A549 (cell line): ENCODE measurements around the gene CNDP1. TPM values are rescaled to one million over a fixed set of nuclear protein-coding genes. Genes with fewer than 3 reads are reported as not detected.
A peak's percentile ranks its signal among the peaks of the same experiment; 100 is the strongest.

Source experiments
- ATAC-seq, 2 experiments: fragments of 200-7000 bp in 1 of 2; fragments of >200 bp in 1 of 2; cut with Nextera tagmentation in 1 of 2; cut with Tn5 transposase in 1 of 2; 3 replicates each; pipeline versions ENCODE4 v1.8.0 to v1.9.1; 2018 to 2020; ENCODE audit warnings: mild to moderate bottlenecking in 1 of 2, moderate library complexity in 1 of 2
- CTCF ChIA-PET: fragments of 300-600 bp; sonication (Branson Sonifier 250); formaldehyde crosslinking; extraction: SDS; loops from one replicate; lab custom pipeline; 2021; ENCODE audit warnings: antibody characterized with exemption, inconsistent platforms; lab: Yijun Ruan, JAX
- POLR2A ChIA-PET: fragments of 350-600 bp; formaldehyde crosslinking; extraction: SDS; loops from one replicate; lab custom pipeline; 2021; ENCODE audit warnings: antibody characterized with exemption, inconsistent platforms; lab: Yijun Ruan, JAX
- DNase-seq, 2 experiments: peaks; one replicate each; pipeline versions ENCODE4 v3.0.0 to v3.0.0-alpha.2; 2011 to 2016; ENCODE audit warnings: low read depth in 1 of 2, low spot score in 1 of 2
- FAIRE-seq: peaks from 2 replicates; lab custom pipeline; 2011; peaks lifted over from hg19 to GRCh38; lab: Jason Lieb, UNC
- H3K27ac ChIP-seq, 2 experiments: fragments of >200 bp; sonication (Bioruptor Twin); formaldehyde crosslinking; 3 replicates each; pipeline ENCODE4 v1.5.1; 2016 to 2017
- H3K4me1 ChIP-seq: fragments of >200 bp; sonication (Bioruptor Twin); formaldehyde crosslinking; 3 replicates; pipeline ENCODE4 v1.6.1; 2016
- H3K4me2 ChIP-seq: fragments of >200 bp; sonication (Bioruptor Twin); formaldehyde crosslinking; 3 replicates; pipeline ENCODE4 v1.6.1; 2016
- H3K4me3 ChIP-seq: fragments of >200 bp; sonication (Bioruptor Twin); formaldehyde crosslinking; 3 replicates; pipeline ENCODE4 v1.5.1; 2016
- H3K9me3 ChIP-seq: fragments of >200 bp; sonication (Bioruptor Twin); formaldehyde crosslinking; 3 replicates; pipeline ENCODE4 v1.6.1; 2016
- CBX2 ChIP-seq: fragments of 200-600 bp; sonication (generic); IDR thresholded peaks from 2 replicates; pipeline ENCODE4 v1.6.1; 2016; ENCODE audit warnings: low read depth, mild to moderate bottlenecking, borderline replicate concordance
- CEBPB ChIP-seq, 2 experiments: fragments of >200 bp in 1 of 2; sonication (Bioruptor Twin) in 1 of 2; formaldehyde crosslinking in 1 of 2; IDR thresholded peaks; 2 replicates each; pipeline ENCODE4 v1.6.1; 2012 to 2016
- CHD2 ChIP-seq: fragments of 150-350 bp; IDR thresholded peaks from 2 replicates; pipeline ENCODE4 v1.6.1; 2014; ENCODE audit warnings: low read length; ENCODE audit not compliant: partially characterized antibody
- EHMT2 ChIP-seq: fragments of 200-600 bp; sonication (generic); IDR thresholded peaks from 2 replicates; pipeline ENCODE4 v1.6.1; 2016; ENCODE audit warnings: antibody characterized with exemption, low read depth, mild to moderate bottlenecking, moderate library complexity
- GATA3 ChIP-seq: IDR thresholded peaks from 2 replicates; pipeline ENCODE4 v1.6.1; 2012; ENCODE audit warnings: borderline replicate concordance
- MAFK ChIP-seq: fragments of 450-650 bp; IDR thresholded peaks from 2 replicates; pipeline ENCODE4 v1.6.1; 2014; ENCODE audit not compliant: partially characterized antibody
- MYC ChIP-seq: IDR thresholded peaks from 2 replicates; pipeline ENCODE4 v1.6.1; 2012; ENCODE audit warnings: mild to moderate bottlenecking, inconsistent platforms, low read length, improper control_type of control experiment, borderline replicate concordance
- POLR2A ChIP-seq: IDR thresholded peaks from 2 replicates; pipeline ENCODE4 v1.6.1; 2012; ENCODE audit warnings: mild to moderate bottlenecking, low read length
- RAD21 ChIP-seq, 2 experiments: fragments of >200 bp in 1 of 2; sonication (Bioruptor Twin) in 1 of 2; formaldehyde crosslinking in 1 of 2; IDR thresholded peaks in 1 of 2; conservative IDR thresholded peaks in 1 of 2; 2 replicates in 1 of 2; 3 replicates in 1 of 2; pipeline ENCODE4 v1.6.1; 2012 to 2018; ENCODE audit warnings: inconsistent platforms in 1 of 2
- RFX5 ChIP-seq: fragments of 450-650 bp; IDR thresholded peaks from 2 replicates; pipeline ENCODE4 v1.7.1; 2014; ENCODE audit warnings: antibody characterized with exemption, mild to moderate bottlenecking, moderate library complexity
- SMC3 ChIP-seq: fragments of >200 bp; sonication (Bioruptor Twin); formaldehyde crosslinking; IDR thresholded peaks from 3 replicates; pipeline ENCODE4 v1.6.1; 2018; ENCODE audit warnings: inconsistent platforms
- ZC3H11A ChIP-seq: fragments of 450-650 bp; IDR thresholded peaks from 2 replicates; pipeline ENCODE4 v1.6.1; 2014; ENCODE audit warnings: antibody characterized with exemption, mild to moderate bottlenecking
- ZFP36 ChIP-seq: fragments of 450-650 bp; IDR thresholded peaks from 2 replicates; pipeline ENCODE4 v1.6.1; 2014; ENCODE audit warnings: borderline replicate concordance; ENCODE audit not compliant: partially characterized antibody
- WGBS: methylation state at CpG from one replicate; pipeline ENCODE4 v1.1.6; 2017; ENCODE audit errors: missing lambda C conversion rate; 5-methylcytosine and 5-hydroxymethylcytosine counted together
- polyA plus RNA-seq, 4 experiments: library from polyadenylated mRNA; depleted of rRNA in 3 of 4; stranded (reverse); fragments of >200 nt; fragmentation: RNase III in 1 of 4; extraction: RNeasy Plus Mini Kit Qiagen cat#74134 plus additional on column Dnase treatment in 1 of 4; gene quantifications; 2 replicates in 3 of 4; 3 replicates in 1 of 4; pipeline ENCODE4 v1.2.3, GENCODE V29; 2011 to 2017
- TF ChIP-seq, protein P1 (sequence below): fragments of 250-450 bp; sonication (Bioruptor Pico); IDR thresholded peaks from 2 replicates; pipeline ENCODE4 v1.5.0; 2020; ENCODE audit warnings: low read depth, mild to moderate bottlenecking, moderate library complexity
- TF ChIP-seq, protein P2 (sequence below): fragments of 250-450 bp; sonication (Bioruptor Pico); IDR thresholded peaks from 2 replicates; pipeline ENCODE4 v1.5.0; 2021; ENCODE audit warnings: mild to moderate bottlenecking, moderate library complexity, borderline replicate concordance
- TF ChIP-seq, protein P3 (sequence below): fragments of >200 bp; sonication (Bioruptor Twin); formaldehyde crosslinking; IDR thresholded peaks from 2 replicates; pipeline ENCODE4 v1.6.1; 2016
- TF ChIP-seq, protein P4 (sequence below): fragments of >200 bp; sonication (Bioruptor Twin); formaldehyde crosslinking; IDR thresholded peaks from 3 replicates; pipeline ENCODE4 v1.6.1; 2016
- TF ChIP-seq, protein P5 (sequence below): IDR thresholded peaks from 2 replicates; pipeline ENCODE4 v1.6.1; 2012
- TF ChIP-seq, protein P6 (sequence below): IDR thresholded peaks from 2 replicates; pipeline ENCODE4 v1.6.1; 2012
- TF ChIP-seq, protein P7 (sequence below): fragments of >200 bp; sonication (Bioruptor Twin); formaldehyde crosslinking; IDR thresholded peaks from 3 replicates; pipeline ENCODE4 v1.5.1; 2016
- TF ChIP-seq, protein P8 (sequence below): fragments of 200-600 bp; sonication (generic); IDR thresholded peaks from 2 replicates; pipeline ENCODE4 v1.6.1; 2016; ENCODE audit warnings: antibody characterized with exemption, mild to moderate bottlenecking, moderate library complexity

CNDP1 gene
- polyA plus RNA-seq, 2 of the 4 experiments (the other 2 are of a cell fraction) = 0.16 TPM; not detected in 1

DNA sequence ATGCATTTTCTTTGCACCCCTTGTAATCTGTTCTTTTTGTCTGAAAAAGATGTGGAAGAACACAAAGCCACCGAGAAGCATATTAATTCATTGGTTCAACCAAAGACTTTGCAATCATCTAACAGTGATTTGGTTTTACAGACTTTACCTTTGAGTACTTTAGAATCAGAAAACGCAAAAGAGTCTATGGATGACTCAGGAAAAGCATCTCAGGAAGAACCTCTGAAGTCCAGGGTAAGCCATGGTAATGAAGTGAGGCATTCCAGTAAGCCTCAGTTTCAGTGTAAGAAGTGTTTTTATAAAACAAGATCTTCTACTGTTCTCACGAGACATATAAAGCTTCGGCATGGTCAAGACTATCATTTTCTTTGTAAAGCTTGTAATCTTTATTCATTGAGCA lies 98.6 kb downstream of the CNDP1 start:
- no peak for DNase-seq
- POLR2A ChIA-PET = no interaction called here
- H3K4me1 ChIP-seq = no peaks in the 10 kb centered on the region
- H3K27ac ChIP-seq = no peak overlapping the region
- TF ChIP-seq, protein P1, sequence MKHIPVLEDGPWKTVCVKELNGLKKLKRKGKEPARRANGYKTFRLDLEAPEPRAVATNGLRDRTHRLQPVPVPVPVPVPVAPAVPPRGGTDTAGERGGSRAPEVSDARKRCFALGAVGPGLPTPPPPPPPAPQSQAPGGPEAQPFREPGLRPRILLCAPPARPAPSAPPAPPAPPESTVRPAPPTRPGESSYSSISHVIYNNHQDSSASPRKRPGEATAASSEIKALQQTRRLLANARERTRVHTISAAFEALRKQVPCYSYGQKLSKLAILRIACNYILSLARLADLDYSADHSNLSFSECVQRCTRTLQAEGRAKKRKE (CRISPR knock-in tag) = no peak
- TF ChIP-seq, protein P2, sequence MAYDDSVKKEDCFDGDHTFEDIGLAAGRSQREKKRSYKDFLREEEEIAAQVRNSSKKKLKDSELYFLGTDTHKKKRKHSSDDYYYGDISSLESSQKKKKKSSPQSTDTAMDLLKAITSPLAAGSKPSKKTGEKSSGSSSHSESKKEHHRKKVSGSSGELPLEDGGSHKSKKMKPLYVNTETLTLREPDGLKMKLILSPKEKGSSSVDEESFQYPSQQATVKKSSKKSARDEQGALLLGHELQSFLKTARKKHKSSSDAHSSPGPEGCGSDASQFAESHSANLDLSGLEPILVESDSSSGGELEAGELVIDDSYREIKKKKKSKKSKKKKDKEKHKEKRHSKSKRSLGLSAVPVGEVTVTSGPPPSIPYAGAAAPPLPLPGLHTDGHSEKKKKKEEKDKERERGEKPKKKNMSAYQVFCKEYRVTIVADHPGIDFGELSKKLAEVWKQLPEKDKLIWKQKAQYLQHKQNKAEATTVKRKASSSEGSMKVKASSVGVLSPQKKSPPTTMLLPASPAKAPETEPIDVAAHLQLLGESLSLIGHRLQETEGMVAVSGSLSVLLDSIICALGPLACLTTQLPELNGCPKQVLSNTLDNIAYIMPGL (CRISPR knock-in tag) = no peak
- TF ChIP-seq CEBPB (IDR thresholded peaks at IDR 0.05) (no peak), CBX2 (no peak), SMC3 (no peak), EHMT2 (no peak), GATA3 (no peak), RFX5 (no peak), RAD21 (conservative IDR thresholded peaks at IDR 0.05 in 1 of 2, IDR thresholded peaks at IDR 0.05 in 1 of 2) (no peak), ZC3H11A (no peak), ZFP36 (no peak)
- TF ChIP-seq, protein P3, sequence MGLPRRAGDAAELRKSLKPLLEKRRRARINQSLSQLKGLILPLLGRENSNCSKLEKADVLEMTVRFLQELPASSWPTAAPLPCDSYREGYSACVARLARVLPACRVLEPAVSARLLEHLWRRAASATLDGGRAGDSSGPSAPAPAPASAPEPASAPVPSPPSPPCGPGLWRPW = no peak
- TF ChIP-seq, protein P4, sequence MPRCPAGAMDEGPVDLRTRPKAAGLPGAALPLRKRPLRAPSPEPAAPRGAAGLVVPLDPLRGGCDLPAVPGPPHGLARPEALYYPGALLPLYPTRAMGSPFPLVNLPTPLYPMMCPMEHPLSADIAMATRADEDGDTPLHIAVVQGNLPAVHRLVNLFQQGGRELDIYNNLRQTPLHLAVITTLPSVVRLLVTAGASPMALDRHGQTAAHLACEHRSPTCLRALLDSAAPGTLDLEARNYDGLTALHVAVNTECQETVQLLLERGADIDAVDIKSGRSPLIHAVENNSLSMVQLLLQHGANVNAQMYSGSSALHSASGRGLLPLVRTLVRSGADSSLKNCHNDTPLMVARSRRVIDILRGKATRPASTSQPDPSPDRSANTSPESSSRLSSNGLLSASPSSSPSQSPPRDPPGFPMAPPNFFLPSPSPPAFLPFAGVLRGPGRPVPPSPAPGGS = no peak
- TF ChIP-seq, protein P5, sequence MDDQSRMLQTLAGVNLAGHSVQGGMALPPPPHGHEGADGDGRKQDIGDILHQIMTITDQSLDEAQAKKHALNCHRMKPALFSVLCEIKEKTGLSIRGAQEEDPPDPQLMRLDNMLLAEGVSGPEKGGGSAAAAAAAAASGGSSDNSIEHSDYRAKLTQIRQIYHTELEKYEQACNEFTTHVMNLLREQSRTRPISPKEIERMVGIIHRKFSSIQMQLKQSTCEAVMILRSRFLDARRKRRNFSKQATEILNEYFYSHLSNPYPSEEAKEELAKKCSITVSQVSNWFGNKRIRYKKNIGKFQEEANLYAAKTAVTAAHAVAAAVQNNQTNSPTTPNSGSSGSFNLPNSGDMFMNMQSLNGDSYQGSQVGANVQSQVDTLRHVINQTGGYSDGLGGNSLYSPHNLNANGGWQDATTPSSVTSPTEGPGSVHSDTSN = no peak
- TF ChIP-seq, protein P6, sequence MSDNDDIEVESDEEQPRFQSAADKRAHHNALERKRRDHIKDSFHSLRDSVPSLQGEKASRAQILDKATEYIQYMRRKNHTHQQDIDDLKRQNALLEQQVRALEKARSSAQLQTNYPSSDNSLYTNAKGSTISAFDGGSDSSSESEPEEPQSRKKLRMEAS = no peak
- no peak for ATAC-seq
- no peak overlapping the region for H3K4me2 ChIP-seq
- no peaks in the 10 kb centered on the region for H3K9me3 ChIP-seq
- no peak for FAIRE-seq
- WGBS = 93% methylated on average over 4 of the region's 4 CpGs
- CTCF ChIA-PET = no interaction called here
- no peak overlapping the region for H3K4me3 ChIP-seq

DNA sequence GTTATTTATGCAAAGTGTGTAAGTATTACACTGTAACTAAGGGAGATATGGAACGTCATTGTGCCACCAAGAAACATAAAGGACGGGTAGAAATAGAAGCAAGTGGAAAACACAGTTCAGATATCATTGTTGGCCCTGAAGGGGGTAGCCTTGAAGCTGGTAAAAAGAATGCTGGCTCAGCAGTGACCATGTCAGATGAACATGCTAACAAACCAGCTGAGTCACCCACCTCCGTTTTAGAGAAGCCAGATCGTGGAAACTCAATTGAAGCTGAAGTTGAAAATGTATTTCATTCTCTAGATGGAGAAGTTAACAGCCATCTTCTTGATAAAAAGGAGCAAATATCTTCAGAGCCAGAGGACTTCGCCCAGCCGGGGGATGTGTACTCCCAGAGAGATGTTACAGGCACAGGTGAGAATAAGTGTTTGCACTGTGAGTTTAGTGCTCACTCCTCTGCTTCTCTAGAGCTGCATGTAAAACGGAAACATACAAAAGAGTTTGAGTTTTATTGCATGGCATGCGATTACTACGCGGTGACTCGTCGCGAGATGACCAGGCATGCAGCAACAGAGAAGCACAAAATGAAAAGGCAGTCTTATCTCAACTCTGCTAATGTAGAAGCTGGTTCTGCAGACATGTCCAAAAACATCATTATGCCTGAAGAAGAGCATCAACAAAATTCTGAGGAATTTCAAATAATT lies 99.5 kb downstream of the CNDP1 start:
- no peak for ATAC-seq
- no peak for DNase-seq
- Histone ChIP-seq H3K4me1 (no peaks in the 10 kb centered on the region), H3K4me2 (no peak overlapping the region), H3K9me3 (no peaks in the 10 kb centered on the region), H3K27ac (no peak overlapping the region), H3K4me3 (no peak overlapping the region)
- FAIRE-seq = no peak
- 93% methylated on average over 13 of the region's 13 CpGs for WGBS
- ChIA-PET CTCF (no interaction called here), POLR2A (no interaction called here)
- TF ChIP-seq POLR2A = no peak
- peak; percentile 32 for TF ChIP-seq MAFK
- TF ChIP-seq, protein P7, sequence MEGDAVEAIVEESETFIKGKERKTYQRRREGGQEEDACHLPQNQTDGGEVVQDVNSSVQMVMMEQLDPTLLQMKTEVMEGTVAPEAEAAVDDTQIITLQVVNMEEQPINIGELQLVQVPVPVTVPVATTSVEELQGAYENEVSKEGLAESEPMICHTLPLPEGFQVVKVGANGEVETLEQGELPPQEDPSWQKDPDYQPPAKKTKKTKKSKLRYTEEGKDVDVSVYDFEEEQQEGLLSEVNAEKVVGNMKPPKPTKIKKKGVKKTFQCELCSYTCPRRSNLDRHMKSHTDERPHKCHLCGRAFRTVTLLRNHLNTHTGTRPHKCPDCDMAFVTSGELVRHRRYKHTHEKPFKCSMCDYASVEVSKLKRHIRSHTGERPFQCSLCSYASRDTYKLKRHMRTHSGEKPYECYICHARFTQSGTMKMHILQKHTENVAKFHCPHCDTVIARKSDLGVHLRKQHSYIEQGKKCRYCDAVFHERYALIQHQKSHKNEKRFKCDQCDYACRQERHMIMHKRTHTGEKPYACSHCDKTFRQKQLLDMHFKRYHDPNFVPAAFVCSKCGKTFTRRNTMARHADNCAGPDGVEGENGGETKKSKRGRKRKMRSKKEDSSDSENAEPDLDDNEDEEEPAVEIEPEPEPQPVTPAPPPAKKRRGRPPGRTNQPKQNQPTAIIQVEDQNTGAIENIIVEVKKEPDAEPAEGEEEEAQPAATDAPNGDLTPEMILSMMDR = no peak
- TF ChIP-seq, protein P6 = no peak
- TF ChIP-seq, protein P8, sequence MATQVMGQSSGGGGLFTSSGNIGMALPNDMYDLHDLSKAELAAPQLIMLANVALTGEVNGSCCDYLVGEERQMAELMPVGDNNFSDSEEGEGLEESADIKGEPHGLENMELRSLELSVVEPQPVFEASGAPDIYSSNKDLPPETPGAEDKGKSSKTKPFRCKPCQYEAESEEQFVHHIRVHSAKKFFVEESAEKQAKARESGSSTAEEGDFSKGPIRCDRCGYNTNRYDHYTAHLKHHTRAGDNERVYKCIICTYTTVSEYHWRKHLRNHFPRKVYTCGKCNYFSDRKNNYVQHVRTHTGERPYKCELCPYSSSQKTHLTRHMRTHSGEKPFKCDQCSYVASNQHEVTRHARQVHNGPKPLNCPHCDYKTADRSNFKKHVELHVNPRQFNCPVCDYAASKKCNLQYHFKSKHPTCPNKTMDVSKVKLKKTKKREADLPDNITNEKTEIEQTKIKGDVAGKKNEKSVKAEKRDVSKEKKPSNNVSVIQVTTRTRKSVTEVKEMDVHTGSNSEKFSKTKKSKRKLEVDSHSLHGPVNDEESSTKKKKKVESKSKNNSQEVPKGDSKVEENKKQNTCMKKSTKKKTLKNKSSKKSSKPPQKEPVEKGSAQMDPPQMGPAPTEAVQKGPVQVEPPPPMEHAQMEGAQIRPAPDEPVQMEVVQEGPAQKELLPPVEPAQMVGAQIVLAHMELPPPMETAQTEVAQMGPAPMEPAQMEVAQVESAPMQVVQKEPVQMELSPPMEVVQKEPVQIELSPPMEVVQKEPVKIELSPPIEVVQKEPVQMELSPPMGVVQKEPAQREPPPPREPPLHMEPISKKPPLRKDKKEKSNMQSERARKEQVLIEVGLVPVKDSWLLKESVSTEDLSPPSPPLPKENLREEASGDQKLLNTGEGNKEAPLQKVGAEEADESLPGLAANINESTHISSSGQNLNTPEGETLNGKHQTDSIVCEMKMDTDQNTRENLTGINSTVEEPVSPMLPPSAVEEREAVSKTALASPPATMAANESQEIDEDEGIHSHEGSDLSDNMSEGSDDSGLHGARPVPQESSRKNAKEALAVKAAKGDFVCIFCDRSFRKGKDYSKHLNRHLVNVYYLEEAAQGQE = no peak
- no peak for TF ChIP-seq CHD2
- no peak for TF ChIP-seq MYC
